AG20443 (cell line): ENCODE measurements around the gene OLFM2.
"Not testable (repeated sequence)": the region's sequence is repeated elsewhere in the genome, so short reads cannot be mapped to it uniquely, and the experiment has no call there.

Experiments used
- DNase-seq: peaks from one replicate; pipeline ENCODE4 v3.0.0; 2012; ENCODE audit warnings: low spot score, mixed read lengths

The OLFM2 gene

GRCh38 chr19:9861503-9861902 is 74.8 kb downstream of the OLFM2 start:
- no peak for DNase-seq

- no peak for DNase-seq
These were observed 75.9 kb downstream of the OLFM2 start for GRCh38 chr19:9860407-9860806.

DNA sequence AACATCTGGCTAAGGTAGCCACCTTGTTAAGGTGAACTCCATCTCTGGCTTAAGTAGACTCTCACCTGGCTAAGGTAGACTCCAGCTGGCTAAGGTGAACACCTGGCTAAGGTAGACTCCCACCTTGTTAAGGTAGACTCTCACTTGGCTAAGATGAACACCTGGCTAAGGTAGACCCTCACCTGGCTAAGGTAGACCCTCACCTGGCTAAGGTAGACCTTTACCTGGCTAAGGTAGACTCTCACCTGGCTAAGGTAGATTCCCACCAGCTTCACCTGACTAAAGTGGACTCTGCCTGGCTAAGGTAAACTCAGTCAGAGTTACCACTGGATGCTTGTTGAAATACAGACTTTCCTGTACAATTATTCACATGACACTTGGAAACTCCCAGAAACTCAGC is 77.5 kb downstream of the OLFM2 start:
- no peak for DNase-seq

GRCh38 chr19:9857920-9858746 is 78.2 kb downstream of the OLFM2 start:
- DNase-seq = no peak

DNA sequence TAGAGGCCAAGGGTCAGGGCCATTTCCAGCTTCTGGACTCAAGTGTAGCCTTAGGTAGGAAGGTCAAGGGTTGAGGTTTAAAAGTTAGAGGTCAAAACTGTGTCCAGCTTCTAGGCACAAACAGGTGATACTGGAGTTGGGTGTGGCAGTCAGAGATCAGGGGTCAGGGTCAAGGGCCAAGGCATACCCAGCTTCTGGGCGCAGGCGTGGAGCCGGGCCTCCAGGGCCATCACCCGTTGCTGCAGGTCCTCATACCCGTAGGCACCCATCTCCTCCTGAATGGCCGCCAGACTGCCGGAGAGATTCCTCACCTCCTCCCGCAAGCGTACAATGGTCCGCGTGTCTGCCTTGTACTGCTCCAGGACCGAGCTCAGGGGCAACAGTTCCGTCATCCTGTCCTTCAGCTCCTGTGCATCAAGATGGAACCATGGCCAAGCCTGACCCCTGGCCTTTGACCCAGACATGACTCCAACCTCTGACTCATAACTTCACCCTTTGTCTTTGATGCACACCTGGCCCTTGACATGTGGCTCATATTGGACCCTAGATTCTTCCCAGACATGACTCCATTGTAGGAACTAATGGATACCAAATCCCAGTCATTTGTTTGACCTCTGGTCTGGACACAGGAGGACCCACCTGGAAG is 79.1 kb downstream of the OLFM2 start:
- DNase-seq = no peak

DNA sequence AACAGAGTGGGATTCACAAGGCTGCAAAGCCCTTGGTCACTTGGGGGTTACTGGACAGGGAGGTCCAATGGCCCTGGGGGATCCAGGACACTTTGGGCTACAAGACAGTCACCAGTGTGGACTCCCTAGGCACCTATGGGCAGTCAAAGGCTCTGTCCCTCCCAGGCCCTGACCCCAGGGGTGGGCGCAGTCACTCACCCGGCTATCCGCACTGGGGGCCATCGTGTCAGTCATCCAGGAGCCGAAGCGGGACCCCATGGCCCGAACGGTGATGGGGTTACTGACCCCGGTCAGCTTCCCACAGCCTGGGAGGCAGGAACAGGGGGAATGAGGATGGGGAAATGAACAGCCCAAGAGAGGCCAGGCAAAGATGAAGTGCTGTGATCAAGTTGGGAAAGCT is 79.7 kb downstream of the OLFM2 start:
- no peak for DNase-seq

DNA sequence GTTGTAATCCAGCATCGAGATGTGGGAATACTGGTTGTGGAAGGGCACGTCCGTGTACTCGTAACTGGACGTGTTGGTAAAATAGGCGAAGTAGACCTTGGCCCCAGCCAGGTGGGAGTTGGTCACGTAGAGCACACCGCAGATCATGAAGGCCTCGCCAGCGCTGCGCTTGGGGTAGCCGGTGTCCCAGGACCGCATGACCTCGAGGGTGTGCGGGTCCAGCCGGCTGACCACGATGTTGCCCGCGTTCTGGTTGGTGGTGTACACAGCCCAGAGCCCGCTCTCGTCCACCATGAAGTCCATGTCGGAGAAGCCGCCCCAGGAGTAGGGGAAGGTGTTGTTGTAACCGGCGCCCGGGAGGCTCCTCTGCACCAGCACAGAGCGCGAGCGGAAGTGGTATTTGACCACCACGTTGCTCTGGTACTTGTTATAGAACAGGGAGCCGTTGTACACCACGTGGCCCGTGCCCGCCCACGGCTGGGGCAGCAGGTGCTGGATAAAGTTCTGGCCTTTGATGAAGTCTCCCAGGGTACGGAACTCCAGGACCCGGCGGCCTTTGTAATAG is 82.0 kb downstream of the OLFM2 start:
- no peak for DNase-seq

DNA sequence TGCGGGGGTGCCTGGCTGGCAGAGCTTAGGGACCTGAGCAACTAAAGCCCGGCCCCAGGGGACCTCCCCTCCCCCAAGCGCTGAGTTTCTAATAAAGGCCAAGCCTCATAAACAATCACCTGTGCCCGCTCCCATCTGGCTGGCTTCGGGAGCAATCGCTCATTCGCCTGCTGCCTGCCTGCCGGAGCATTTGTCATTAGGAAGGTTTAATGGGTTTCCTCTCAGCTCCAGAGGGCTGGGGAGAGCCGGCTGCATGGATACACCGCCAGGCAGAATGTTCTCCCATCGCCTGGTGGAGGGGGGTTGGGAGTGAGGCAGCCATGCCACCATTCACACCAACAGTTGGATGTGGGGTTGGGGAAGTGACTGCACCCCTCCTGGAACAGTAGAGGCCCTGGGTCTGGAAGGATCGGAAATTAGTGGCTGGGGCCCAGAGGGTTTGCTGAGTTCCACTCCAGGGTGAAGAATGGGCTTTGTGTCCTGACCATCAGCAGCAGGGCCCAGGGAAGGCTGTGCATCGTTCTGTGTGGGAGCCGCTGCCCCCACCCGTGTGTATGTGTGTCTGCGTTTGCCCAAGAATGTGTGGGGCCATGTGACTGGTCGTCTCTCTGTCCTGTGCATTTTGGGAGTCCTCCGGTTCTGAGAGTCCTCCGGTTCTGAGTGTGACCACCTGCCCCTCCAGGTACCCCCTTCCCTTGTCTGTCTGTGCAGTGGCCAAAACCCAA is 85.9 kb downstream of the OLFM2 start:
- DNase-seq = no peak

DNA sequence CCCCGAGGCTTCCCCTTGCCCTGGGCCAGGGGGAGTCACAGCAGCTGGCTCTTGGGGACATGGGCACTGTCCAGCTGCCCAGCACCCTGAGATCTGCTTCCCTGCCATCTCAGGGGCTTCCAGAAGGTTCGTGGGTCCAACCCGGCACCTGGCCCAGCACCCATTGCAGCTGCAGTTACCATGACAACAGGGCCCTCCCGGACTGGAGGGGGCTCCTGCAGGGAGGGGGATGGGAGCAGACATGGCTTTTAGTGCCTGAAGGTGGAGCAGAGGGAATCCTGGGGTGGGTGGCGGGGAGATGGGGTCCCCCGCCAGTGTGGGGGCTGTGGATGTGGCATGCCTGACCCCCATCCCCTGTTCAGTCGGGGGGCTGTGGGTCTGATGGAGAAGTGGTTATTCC is 86.5 kb downstream of the OLFM2 start:
- DNase-seq = no peak

DNA sequence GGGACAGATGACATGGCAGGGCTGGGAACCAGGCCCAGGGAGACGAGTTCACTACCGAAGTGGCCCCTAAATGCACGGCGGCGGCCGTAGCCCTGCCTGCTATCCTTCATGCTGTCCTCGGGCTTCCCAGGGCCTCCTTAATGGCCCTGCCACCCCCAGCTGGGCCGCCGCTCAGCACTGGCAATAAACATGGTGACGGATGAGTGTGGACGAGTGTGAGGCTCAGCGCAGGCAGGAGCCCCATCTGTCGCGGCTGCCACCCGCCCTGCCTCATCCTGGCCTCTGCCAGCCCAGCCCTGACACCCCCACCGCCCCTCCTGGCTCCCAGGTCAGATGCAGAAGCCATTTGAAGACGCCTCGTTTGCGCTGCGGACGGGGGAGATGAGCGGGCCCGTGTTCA is 87.6 kb downstream of the OLFM2 start:
- no peak for DNase-seq

GRCh38 chr19:9848060-9848459 is 88.3 kb downstream of the OLFM2 start:
- no peak for DNase-seq

- peak; percentile 98 for DNase-seq
These were observed 89.1 kb downstream of the OLFM2 start for GRCh38 chr19:9847087-9847671.

DNA sequence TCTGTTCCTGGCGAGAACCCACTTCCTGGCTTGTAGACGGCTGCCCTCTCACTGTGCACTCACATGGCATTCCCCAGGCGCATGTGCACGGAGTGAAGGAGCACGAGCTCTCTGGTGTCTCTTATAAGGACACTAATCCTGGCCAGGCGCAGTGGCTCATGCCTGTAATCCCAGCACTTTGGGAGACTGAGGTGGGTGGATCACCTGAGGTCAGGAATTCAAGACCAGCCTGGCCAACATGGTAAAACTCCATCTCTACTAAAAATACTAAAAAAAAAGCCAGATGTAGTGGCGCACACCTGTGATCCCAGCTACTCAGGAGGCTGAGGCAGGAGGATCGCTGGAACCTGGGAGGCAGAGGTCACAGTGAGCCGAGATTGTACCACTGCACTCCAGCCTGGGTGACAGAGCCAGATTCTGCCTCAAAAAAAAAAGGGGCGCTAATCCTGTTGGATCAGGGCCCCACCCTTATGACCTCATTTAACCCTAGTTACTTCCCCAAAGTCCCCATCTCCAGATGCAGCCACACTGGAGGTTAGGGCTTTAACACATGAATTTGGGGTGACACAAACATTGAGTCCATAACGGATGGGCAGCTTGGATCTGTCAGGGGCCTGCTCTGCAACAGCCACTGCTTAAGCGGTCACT is 92.6 kb downstream of the OLFM2 start:
- not testable (repeated sequence) for DNase-seq

- no peak for DNase-seq
These were observed 93.3 kb downstream of the OLFM2 start for GRCh38 chr19:9842834-9843625.

DNA sequence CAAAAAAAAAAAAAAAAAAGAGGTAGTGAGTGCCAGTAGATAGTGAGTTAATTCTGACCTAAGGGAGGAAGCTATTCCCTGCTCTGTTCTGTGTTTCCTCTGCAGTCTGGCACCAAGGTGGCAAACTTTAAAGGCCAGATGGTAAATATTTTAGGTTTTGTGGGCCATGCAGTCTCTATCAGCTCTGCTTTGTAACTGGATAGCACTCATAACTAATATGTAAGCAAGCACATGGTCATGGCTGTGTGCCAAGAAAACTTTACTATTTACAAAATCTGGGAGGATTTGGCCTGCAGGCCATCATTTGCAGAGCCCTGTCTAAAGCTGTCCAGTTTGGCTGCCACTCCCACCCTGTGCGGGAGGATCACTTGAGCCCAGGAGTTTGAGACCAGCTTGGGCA is 96.9 kb downstream of the OLFM2 start:
- DNase-seq = no peak

GRCh38 chr19:9838324-9838723 is 98.0 kb downstream of the OLFM2 start:
- no peak for DNase-seq

DNA sequence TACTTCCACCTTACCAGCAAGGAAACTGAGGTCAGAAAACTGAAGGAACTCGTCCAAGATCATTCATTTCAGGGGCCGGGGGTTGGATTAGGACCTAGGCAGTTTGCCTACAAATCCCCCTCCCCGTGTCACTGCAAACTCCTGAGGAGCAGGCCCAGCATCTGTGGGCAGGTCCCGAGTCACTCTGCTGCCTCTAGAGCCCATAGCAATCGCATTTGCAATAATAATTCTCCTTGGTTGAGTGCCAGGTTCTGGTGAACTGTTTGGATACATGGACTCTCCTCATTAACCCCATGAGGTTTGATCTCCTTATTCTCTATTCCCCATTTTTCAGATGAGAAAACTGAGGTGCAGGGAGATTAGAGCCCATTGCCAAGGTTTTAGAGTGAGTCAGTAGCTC is 100.3 kb downstream of the OLFM2 start:
- peak; percentile 54 for DNase-seq

DNA sequence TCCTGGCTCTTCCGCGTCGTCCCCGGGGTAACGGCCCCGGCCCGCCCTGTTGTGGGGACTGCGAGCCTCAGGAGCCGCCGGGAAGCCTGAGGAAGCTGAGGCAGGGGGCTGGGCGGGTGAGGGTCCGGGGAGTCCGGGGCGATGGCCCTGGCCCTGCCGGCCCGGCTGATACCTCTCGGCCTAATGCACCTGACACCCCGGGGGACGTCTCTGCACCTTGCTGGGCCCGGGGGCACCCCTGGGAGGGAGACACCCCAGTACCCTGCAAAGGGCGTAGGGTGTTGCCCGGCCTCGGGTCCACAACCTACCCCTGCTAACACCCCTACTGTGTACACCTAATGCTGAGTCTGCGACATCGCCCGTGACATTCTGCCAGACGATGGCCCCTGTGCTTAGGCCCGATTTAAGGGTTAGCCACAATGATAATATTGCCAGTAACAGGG is 100.8 kb downstream of the OLFM2 start:
- DNase-seq = no peak

DNA sequence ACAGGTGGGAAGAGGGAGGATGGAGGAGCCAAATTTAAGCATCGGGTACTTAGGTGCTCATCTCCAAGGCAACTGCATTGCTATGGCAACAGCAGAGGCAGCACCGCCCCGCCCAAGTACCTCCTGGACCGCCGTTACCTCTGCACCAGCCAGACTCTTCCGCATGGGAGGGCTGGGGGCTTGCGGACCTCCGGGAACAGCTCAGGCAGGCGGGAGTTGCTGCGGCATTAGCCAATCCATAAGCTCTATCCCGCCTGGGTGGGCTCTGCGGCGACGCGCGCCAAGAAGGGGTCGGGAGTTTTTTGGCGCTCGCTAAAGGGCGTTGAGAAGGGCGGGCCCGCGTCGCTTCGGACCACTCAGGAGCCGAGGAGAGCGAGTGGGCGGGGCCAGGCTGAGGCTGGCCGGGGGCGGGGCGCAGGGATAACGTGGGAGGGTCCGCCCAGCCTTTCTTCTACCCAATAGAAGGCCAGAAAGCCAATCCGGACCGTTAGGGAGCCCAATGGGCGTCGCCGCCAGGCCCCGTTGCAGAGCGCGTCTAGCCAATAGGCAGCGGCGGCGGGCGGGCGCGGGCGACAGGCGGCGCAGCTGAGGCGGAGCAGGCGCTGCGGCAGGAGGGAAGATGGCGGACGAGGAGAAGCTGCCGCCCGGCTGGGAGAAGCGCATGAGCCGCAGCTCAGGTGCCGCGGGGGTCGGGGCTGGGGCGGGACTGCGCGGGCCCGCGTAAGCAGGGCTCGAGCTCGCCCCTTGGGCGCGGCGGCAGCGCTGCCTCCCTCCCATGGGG is 101.4 kb downstream of the OLFM2 start, which contains the start of gene PIN1:
Gene PIN1, plus strand, starts transcription at position 593 of the 781 bp plus-strand sequence. Its CDS starts 27 bp downstream, at position 620.
- peak; percentile 99 for DNase-seq

DNA sequence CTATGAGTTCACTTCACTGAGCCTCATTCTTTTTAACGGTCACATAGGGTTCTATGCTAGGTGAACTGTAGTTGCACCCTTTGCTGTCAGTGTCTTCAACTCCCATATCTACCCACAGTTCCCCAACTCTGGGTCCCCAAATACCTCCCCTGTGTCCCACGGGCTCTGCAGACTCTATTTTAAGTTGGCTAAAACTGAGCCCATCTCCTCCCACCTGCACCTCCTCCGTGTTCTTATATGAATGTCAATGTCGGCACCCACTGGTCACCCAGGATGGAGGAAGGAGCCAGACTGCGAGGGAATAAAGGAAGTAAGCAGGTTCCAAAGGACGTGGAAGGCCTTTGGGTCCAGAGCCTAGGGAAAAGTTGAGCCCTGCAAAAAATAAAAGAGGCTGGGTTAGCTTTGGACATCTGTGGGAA is 102.0 kb downstream of the OLFM2 start:
- no peak for DNase-seq
